Suprapubic skin (tissue), 3 donors: ENCODE measurements around the gene KIRREL3.

Experiments
- EP300 ChIP-seq: sonication (generic); formaldehyde crosslinking; IDR thresholded peaks from one replicate; pipeline ENCODE4 v1.6.1; 2017; ENCODE audit warnings: antibody characterized with exemption
- POLR2A ChIP-seq, 2 donors: fragments of 450-650 bp; IDR thresholded peaks; one replicate each; pipeline ENCODE4 v1.6.1; 2017; ENCODE audit warnings: antibody characterized with exemption in 2 of 2, mild to moderate bottlenecking in 2 of 2, moderate library complexity in 2 of 2
- TF ChIP-seq, protein P1 (sequence below), 2 donors: fragments of 200-600 bp in 1 of 2; fragments of 450-650 bp in 1 of 2; sonication (generic) in 1 of 2; IDR thresholded peaks; one replicate each; pipeline ENCODE4 v1.5.1; 2016 to 2019; ENCODE audit warnings: antibody characterized with exemption in 2 of 2, mild to moderate bottlenecking in 1 of 2, moderate library complexity in 1 of 2

DNA sequence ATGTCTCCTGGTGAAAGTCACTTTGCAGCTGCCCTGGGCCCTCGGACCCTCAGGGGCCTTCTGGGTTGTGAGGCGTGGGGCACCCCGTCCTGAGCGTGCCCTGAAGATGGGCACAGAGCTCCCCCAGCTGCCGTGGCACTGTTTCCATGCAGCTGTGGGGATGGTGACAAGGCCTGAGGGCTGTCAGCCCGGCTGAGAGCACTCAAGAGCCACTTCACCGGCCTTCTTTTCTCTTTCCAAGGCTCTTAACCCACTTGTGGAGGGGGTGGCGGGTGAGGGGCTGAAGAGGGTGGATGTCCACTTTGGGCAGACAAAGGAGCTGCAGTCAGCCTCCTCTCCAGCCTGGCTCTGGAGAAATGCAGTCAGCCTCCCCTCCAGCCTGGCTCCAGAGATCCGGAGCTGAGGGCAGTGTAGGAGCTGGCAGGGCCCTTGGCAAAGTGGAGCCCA lies 405.6 kb downstream of the KIRREL3 start:
- TF ChIP-seq POLR2A (IDR thresholded peaks at IDR 0.05) (no peak), EP300 (no peak)
- TF ChIP-seq, protein P1, sequence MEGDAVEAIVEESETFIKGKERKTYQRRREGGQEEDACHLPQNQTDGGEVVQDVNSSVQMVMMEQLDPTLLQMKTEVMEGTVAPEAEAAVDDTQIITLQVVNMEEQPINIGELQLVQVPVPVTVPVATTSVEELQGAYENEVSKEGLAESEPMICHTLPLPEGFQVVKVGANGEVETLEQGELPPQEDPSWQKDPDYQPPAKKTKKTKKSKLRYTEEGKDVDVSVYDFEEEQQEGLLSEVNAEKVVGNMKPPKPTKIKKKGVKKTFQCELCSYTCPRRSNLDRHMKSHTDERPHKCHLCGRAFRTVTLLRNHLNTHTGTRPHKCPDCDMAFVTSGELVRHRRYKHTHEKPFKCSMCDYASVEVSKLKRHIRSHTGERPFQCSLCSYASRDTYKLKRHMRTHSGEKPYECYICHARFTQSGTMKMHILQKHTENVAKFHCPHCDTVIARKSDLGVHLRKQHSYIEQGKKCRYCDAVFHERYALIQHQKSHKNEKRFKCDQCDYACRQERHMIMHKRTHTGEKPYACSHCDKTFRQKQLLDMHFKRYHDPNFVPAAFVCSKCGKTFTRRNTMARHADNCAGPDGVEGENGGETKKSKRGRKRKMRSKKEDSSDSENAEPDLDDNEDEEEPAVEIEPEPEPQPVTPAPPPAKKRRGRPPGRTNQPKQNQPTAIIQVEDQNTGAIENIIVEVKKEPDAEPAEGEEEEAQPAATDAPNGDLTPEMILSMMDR (IDR thresholded peaks at IDR 0.05) = no peak
